ENCODE data around the gene KRTAP9-8.
"Not testable (repeated sequence)": the region's sequence is repeated elsewhere in the genome, so short reads cannot be mapped to it uniquely, and the experiment has no call there.

Gene KRTAP9-8

DNA sequence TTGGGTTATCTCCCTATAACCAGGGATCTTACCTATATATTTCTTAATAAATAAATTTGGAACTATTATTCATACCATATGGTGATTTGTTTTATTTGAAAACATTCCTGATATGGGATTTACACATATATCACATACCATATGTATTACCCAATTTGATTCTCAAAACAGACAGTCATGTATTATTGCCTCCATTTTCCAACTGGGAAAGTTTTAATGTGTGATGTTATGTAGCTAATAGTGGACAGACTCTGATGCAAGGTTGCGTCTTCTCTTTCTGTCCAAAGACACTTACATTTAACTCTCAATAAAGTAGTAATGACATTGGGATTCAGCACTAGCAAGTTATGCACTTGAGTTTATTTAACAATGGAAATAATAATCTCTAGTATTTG lies 18.5 kb downstream of the KRTAP9-8 start:
- no peaks in the 10 kb centered on the region for H3K9me3 ChIP-seq
- no peak overlapping the region for H3K9ac ChIP-seq
- no peak for TF ChIP-seq Cebpa-rat (IDR thresholded peaks at IDR 0.05)
- H3K4me3 ChIP-seq = no peak overlapping the region
- no peak overlapping the region for H3K27ac ChIP-seq
- no peaks in the 10 kb centered on the region for H3K36me3 ChIP-seq
- H4K20me1 ChIP-seq = no peaks in the 10 kb centered on the region
- no peaks in the 10 kb centered on the region for H3K27me3 ChIP-seq
- no peak overlapping the region for H3K4me2 ChIP-seq
- H3K4me1 ChIP-seq = no peaks in the 10 kb centered on the region

DNA sequence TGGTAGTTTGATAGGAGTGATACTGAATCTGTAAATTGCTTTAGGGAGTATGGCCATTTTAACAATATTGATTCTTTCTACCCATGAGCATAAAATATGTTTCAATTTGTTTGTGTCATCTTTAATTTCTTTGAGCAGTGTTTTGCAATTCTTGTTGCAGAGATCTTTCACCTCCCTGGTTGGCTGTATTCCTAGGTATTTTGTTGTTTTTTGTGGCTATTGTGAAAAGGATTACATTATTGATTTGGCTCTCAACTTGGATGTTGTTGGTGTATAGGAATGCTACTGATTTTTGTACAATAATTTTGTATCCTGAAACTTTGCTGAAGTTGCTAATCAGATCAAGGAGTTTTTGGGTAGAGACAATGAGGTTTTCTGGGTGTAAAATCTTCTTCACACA lies 20.6 kb downstream of the KRTAP9-8 start:
- H3K36me3 ChIP-seq = no peaks in the 10 kb centered on the region
- no peak overlapping the region for H3K27ac ChIP-seq
- H3K27me3 ChIP-seq = no peaks in the 10 kb centered on the region
- TF ChIP-seq Cebpa-rat (IDR thresholded peaks at IDR 0.05) = no peak
- H3K4me2 ChIP-seq = no peak overlapping the region
- H3K4me3 ChIP-seq = no peak overlapping the region
- H4K20me1 ChIP-seq = no peaks in the 10 kb centered on the region
- no peak overlapping the region for H3K9ac ChIP-seq
- H3K4me1 ChIP-seq = no peaks in the 10 kb centered on the region
- no peaks in the 10 kb centered on the region for H3K9me3 ChIP-seq

DNA sequence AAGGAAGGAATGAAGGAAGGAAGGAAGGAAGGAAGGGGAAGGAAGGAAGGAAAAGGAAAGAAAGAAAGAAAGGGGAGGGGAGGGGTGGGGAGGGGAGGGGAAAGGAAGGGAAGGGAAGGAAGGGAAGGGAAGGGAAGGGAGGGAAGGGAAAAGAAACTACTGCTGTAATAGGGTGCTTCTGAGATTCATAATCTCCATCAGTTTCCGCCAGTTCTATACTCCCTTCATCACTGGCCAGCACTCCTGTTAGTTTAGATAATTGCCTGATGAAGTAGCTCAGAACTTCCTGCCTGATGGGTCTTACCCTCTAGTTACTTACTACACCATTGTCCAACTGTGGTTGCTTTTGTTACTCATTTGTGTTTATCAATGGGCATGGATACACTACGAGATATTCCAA lies 25.4 kb downstream of the KRTAP9-8 start:
- Histone ChIP-seq H3K27ac (no peak overlapping the region), H3K9me3 (no peaks in the 10 kb centered on the region), H4K20me1 (no peaks in the 10 kb centered on the region), H3K36me3 (no peaks in the 10 kb centered on the region), H3K9ac (no peak overlapping the region), H3K27me3 (no peaks in the 10 kb centered on the region), H3K4me3 (no peak overlapping the region), H3K4me1 (no peaks in the 10 kb centered on the region), H3K4me2 (no peak overlapping the region)
- TF ChIP-seq Cebpa-rat (IDR thresholded peaks at IDR 0.05) = no peak

DNA sequence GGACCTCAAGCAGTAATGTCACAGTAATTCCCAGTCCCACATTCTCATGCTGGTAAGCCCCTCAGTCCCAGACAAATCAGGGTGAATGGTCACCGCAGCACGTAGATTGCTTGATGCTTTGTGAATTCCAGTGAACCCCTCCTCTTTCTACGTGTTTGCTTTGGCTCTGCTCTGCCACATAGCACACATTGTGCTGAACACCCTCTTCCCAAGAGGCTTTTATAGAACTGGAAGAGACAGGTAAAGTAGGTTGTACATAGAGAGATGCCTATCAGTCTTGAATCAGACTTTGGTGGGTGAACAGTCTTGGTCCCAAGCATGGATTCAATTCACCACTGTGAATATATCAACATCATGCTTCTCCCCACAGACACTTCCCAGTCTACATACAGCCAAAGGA lies 26.8 kb downstream of the KRTAP9-8 start:
- Histone ChIP-seq H3K4me3 (no peak overlapping the region), H4K20me1 (no peaks in the 10 kb centered on the region), H3K9ac (no peak overlapping the region), H3K4me1 (no peaks in the 10 kb centered on the region), H3K4me2 (no peak overlapping the region), H3K27me3 (no peaks in the 10 kb centered on the region), H3K27ac (no peak overlapping the region), H3K36me3 (no peaks in the 10 kb centered on the region), H3K9me3 (no peaks in the 10 kb centered on the region)
- TF ChIP-seq Cebpa-rat (IDR thresholded peaks at IDR 0.05) = no peak

DNA sequence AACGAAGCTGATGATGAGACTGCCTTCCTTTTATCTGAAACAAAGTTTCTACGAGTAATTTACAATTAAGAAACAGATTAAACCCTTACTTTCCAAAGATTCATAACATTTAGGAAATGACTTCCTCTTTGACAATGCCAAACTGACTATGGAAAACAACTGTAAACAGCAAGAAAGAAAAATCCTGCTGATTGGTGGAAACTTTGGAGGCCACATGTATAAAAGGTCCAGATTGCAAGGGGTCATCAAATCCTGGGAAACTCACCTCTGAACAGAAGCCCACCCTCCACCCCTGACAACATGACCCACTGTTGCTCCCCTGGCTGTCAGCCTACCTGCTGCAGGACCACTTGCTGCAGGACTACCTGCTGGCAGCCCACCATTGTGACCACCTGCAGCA lies 27.3 kb downstream of the KRTAP9-8 start, which contains the start of gene KRTAP9-6:
KRTAP9-6 (plus strand) TSS at position 301 of the 400 bp plus-strand sequence; CDS start at position 301, 0 bp downstream.
- no peaks in the 10 kb centered on the region for H3K9me3 ChIP-seq
- H3K4me2 ChIP-seq = no peak within 1 kb of the TSS
- no peaks in the 10 kb centered on the region for H3K4me1 ChIP-seq
- TF ChIP-seq Cebpa-rat (IDR thresholded peaks at IDR 0.05) = no peak
- H3K27ac ChIP-seq = no peak within 1 kb of the TSS
- H3K36me3 ChIP-seq = no peaks in the 10 kb centered on the region
- H3K4me3 ChIP-seq = no peak within 1 kb of the TSS
- H3K27me3 ChIP-seq = no peaks in the 10 kb centered on the region
- no peaks in the 10 kb centered on the region for H4K20me1 ChIP-seq
- no peak within 1 kb of the TSS for H3K9ac ChIP-seq

DNA sequence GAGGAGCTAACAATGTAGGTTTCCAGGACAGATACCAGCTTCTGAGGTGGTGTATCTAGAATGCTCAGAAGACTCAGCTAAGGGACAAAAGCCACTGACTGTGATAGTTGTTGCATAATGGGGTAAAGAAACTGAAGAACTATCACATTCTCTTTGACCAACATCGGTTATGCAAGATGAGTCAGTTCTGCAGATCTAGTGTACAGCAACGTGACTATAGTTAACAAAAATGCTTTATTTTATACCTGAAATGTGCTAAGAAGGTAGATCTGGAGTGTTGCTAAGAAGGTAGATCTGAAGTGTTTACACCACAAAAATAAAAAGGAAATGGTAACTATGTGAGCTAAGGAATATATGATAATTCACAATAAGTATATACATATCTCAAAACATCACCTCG lies 29.9 kb downstream of the KRTAP9-8 start:
- Histone ChIP-seq H3K4me3 (no peak overlapping the region), H3K9ac (no peak overlapping the region), H3K4me1 (no peaks in the 10 kb centered on the region), H3K4me2 (no peak overlapping the region), H3K27me3 (no peaks in the 10 kb centered on the region), H3K27ac (no peak overlapping the region), H4K20me1 (no peaks in the 10 kb centered on the region), H3K36me3 (no peaks in the 10 kb centered on the region), H3K9me3 (no peaks in the 10 kb centered on the region)
- TF ChIP-seq Cebpa-rat (IDR thresholded peaks at IDR 0.05) = no peak

DNA sequence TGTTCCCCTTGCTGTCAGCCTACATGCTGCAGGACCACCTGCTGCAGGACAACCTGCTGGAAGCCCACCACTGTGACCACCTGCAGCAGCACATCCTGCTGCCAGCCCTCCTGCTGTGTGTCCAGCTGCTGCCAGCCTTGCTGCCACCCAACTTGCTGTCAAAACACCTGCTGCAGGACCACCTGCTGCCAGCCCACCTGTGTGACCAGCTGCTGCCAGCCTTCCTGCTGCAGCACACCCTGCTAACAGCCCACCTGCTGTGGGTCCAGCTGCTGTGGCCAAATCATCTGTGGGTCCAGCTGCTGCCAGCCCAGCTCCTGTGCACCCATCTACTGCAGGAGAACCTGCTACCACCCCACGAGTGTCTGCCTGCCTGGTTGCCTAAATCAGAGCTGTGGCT lies 33.5 kb downstream of the KRTAP9-8 start:
- H3K4me2 ChIP-seq, H3K4me1 ChIP-seq, H3K9me3 ChIP-seq, H3K27me3 ChIP-seq, H3K36me3 ChIP-seq, H3K4me3 ChIP-seq, H3K9ac ChIP-seq, H3K27ac ChIP-seq, H4K20me1 ChIP-seq: not testable (repeated sequence)

DNA sequence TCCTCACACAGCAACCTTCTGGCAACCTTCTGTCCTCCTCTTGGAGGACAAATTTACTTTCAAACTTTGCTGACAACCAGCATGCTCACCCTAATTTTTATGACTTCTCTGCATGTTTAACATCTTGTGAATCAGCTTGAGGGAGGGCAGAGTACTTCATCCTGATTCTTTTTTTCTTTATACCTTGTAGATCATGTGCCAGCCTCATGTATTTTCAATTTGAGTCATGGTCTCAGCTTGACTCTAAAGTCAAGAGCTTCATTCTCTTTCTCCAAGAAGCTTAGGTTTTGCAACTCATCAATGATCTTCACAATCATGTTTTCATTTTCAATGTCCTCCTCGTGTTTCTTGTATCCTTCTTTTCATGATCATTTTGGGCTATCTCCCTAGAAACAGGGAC lies 34.1 kb downstream of the KRTAP9-8 start:
- no peaks in the 10 kb centered on the region for H4K20me1 ChIP-seq
- no peak for TF ChIP-seq Cebpa-rat (IDR thresholded peaks at IDR 0.05)
- H3K4me1 ChIP-seq = no peaks in the 10 kb centered on the region
- no peaks in the 10 kb centered on the region for H3K27me3 ChIP-seq
- no peaks in the 10 kb centered on the region for H3K9me3 ChIP-seq
- no peak overlapping the region for H3K9ac ChIP-seq
- no peak overlapping the region for H3K27ac ChIP-seq
- H3K4me3 ChIP-seq = no peak overlapping the region
- H3K36me3 ChIP-seq = no peaks in the 10 kb centered on the region
- H3K4me2 ChIP-seq = no peak overlapping the region

DNA sequence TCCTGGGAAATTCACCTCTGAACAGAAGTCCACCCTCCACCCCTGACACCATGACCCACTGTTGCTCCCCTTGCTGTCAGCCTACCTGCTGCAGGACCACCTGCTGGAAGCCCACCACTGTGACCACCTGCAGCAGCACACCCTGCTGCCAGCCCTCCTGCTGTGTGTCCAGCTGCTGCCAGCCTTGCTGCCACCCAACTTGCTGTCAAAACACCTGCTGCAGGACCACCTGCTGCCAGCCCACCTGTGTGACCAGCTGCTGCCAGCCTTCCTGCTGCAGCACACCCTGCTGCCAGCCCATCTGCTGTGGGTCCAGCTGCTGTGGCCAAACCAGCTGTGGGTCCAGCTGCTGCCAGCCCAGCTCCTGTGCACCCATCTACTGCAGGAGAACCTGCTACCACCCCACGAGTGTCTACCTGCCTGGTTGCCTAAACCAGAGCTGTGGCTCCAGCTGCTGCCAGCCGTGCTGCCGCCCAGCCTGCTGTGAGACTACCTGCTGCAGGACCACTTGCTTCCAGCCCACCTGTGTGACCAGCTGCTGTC lies 37.9 kb downstream of the KRTAP9-8 start, which contains the start of gene KRTAP9-7:
KRTAP9-7 (plus strand) TSS at position 51 of the 543 bp plus-strand sequence; CDS start at position 51, 0 bp downstream.
- H3K9me3 ChIP-seq, H3K27ac ChIP-seq, H3K4me1 ChIP-seq, H3K4me2 ChIP-seq, H3K4me3 ChIP-seq, H3K9ac ChIP-seq, H3K27me3 ChIP-seq, H3K36me3 ChIP-seq, H4K20me1 ChIP-seq: not testable (repeated sequence)

DNA sequence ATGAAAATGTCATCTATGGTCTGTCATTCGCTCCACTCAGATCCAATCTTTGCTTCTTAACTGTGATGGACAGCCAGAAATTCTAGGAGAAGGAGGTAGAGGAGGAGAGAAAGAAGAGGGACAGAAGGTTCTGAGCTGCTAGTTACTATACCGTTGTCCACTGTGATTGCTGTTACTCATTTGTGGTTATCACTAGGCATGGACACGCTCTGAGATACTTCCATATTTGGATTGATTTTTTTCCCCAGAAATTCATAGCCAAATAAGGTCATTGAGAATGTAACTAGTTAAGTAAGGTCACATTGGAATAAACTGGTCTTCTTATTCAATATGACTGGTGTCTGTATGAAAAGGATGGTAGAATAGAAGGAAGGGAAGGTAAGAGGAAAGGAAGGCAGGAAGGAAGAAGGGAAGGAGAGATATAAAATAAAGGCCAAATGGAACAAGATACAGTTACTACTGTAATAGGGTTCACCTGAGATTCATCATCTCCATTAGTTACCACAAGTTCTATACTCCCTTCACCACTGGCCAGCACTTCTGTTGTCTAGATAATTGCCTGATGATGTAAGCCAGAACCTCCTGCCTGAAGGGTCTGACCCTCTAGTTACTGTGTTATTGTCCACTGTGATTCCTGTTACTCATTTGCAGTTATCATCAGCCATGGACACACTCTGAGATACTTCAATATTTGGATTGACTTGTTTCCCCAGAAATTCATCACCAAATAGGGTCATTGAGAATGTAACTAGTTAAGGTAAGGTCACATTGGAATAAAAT lies 40.6 kb downstream of the KRTAP9-8 start:
- H3K4me3 ChIP-seq = no peak overlapping the region
- H3K36me3 ChIP-seq = no peaks in the 10 kb centered on the region
- no peaks in the 10 kb centered on the region for H3K4me1 ChIP-seq
- H3K9ac ChIP-seq = no peak overlapping the region
- no peak overlapping the region for H3K27ac ChIP-seq
- no peaks in the 10 kb centered on the region for H3K9me3 ChIP-seq
- H3K27me3 ChIP-seq = no peaks in the 10 kb centered on the region
- no peak overlapping the region for H3K4me2 ChIP-seq
- H4K20me1 ChIP-seq = no peaks in the 10 kb centered on the region
- TF ChIP-seq Cebpa-rat (IDR thresholded peaks at IDR 0.05) = no peak

Data from BLaER1 (cell line).